H1 (cell line): ENCODE data around the gene PCNX1. TPM values are rescaled to one million over a fixed set of nuclear protein-coding genes. Genes with fewer than 3 reads are reported as not detected.

Source experiments
- CHD7 ChIP-seq: fragments of 300-600 bp; sonication (generic); IDR thresholded peaks from 2 replicates; pipeline ENCODE4 v1.7.1; 2012; ENCODE audit warnings: low read length, moderate library complexity, mild to moderate bottlenecking, inconsistent platforms; ENCODE audit not compliant: insufficient replicate concordance
- CREB1 ChIP-seq: IDR thresholded peaks from 2 replicates; pipeline ENCODE4 v1.6.1; 2012; ENCODE audit warnings: inconsistent platforms
- CTCF ChIP-seq, 3 experiments: IDR thresholded peaks; 1 replicate in 2 of 3; 2 replicates in 1 of 3; pipeline versions ENCODE4 v1.5.1 to v1.6.1; 2011; ENCODE audit warnings: low read length in 3 of 3, mild to moderate bottlenecking in 3 of 3, inconsistent platforms in 2 of 3, low read depth in 1 of 3, moderate library complexity in 1 of 3; ENCODE audit not compliant: insufficient read depth in 1 of 3; ENCODE audit errors: control extremely low read depth in 1 of 3
- HDAC6 ChIP-seq: IDR thresholded peaks from one replicate; pipeline ENCODE4 v1.7.1; 2012; ENCODE audit warnings: low read depth, mild to moderate bottlenecking, inconsistent platforms, low read length, moderate library complexity
- POLR2AphosphoS5 ChIP-seq: IDR thresholded peaks from 2 replicates; pipeline ENCODE4 v1.6.1; 2011; ENCODE audit warnings: low read depth, low read length
- RBBP5 ChIP-seq: IDR thresholded peaks from 2 replicates; pipeline ENCODE4 v1.7.1; 2012; ENCODE audit warnings: low read depth, mild to moderate bottlenecking, inconsistent platforms, low read length, moderate library complexity, borderline replicate concordance
- SAP30 ChIP-seq: fragments of 300-600 bp; sonication (generic); IDR thresholded peaks from 2 replicates; pipeline ENCODE4 v1.7.1; 2012; ENCODE audit warnings: low read length, moderate library complexity, mild to moderate bottlenecking, inconsistent platforms; ENCODE audit not compliant: insufficient read depth, insufficient replicate concordance
- TEAD4 ChIP-seq: IDR thresholded peaks from 2 replicates; pipeline ENCODE4 v1.6.1; 2012; ENCODE audit warnings: low read depth, low read length, inconsistent platforms, mixed read lengths
- YY1 ChIP-seq: IDR thresholded peaks from 2 replicates; pipeline ENCODE4 v1.6.1; 2011; ENCODE audit warnings: low read depth, mild to moderate bottlenecking, low read length
- ZNF274 ChIP-seq: IDR thresholded peaks from 2 replicates; pipeline ENCODE4 v1.7.0; 2012; ENCODE audit warnings: low read length, borderline replicate concordance; ENCODE audit errors: extremely low read depth
- polyA plus RNA-seq, 7 experiments: library from polyadenylated mRNA; depleted of rRNA in 3 of 7; stranded (reverse) in 5 of 7; unstranded in 2 of 7; fragments of >200 nt in 5 of 7; fragments of 200-250 nt in 2 of 7; gene quantifications; 1 replicate in 5 of 7; 2 replicates in 1 of 7; 4 replicates in 1 of 7; pipeline versions ENCODE4 v1.2.1 to v1.2.3, GENCODE V29; 2011 to 2013; ENCODE audit warnings: missing spikeins in 2 of 7, mixed read lengths in 2 of 7
- total RNA-seq: library from RNA; stranded (reverse); fragmentation: NEBNext Ultra II Directional; extraction: Animal tissue kit (Norgen Biotek cat#: 25700); gene quantifications from 2 replicates; pipeline ENCODE4 v1.2.1, GENCODE V29; 2021

PCNX1 gene
- total and polyA plus RNA-seq, 2 of the 8 experiments (the other 6 are each of a cell fraction or from before 2014, with no cell fraction given) = 37.7 to 53.2 TPM

DNA sequence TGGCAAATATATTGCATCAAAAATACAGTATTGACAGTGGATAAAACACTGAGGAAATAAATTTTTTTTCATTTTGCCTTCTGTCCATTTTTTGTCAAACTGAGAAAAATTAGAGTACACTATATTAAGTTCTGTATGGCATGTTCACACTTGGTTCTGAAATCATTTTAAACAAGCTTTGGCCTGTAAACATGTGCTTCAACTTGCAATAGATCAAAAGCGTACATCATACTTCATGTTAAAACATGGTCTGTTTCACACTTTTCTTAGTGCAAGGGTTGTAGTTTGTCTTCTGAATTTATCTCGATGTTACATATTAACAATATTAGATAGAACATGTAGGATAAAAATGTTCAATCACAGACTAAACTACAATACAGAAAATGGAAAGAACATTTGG is 208.0 kb downstream of the PCNX1 start (continued):
- TF ChIP-seq CHD7 (no peak), POLR2AphosphoS5 (no peak), TEAD4 (no peak), ZNF274 (no peak), YY1 (no peak), CTCF (IDR thresholded peaks at IDR 0.05; ENCODE audit: control extremely low read depth in 1 of 3, insufficient read depth in 1 of 3, low read depth in 1 of 3, low read length in 3 of 3) (no peak), RBBP5 (no peak), CREB1 (no peak), HDAC6 (no peak), SAP30 (no peak)
